Neutrophil (primary cell): ENCODE results near the gene IQSEC1.
A peak's percentile ranks its signal among the peaks of the same experiment; 100 is the strongest.

Source experiments
- H3K27ac ChIP-seq: fragments of 200-600 bp; sonication (generic); 2 replicates; pipeline ENCODE4 v1.5.1; 2016; ENCODE audit warnings: mild to moderate bottlenecking, moderate library complexity
- H3K27me3 ChIP-seq: fragments of 200-600 bp; sonication (generic); 2 replicates; pipeline ENCODE4 v1.6.0; 2016; ENCODE audit warnings: mild to moderate bottlenecking
- H3K36me3 ChIP-seq: fragments of 200-600 bp; sonication (generic); 2 replicates; pipeline ENCODE4 v1.5.1; 2017
- H3K4me1 ChIP-seq, 2 experiments: fragments of 200-600 bp in 1 of 2; sonication (generic) in 1 of 2; 1 replicate in 1 of 2; 2 replicates in 1 of 2; pipeline versions ENCODE4 v1.5.1 to v1.6.1; 2013 to 2016; ENCODE audit warnings: low read depth in 1 of 2, low read length in 1 of 2, mild to moderate bottlenecking in 1 of 2, moderate library complexity in 1 of 2; ENCODE audit not compliant: control insufficient read depth in 1 of 2, insufficient read depth in 1 of 2
- H3K4me3 ChIP-seq, 2 experiments: fragments of 200-600 bp in 1 of 2; sonication (generic) in 1 of 2; 1 replicate in 1 of 2; 2 replicates in 1 of 2; pipeline ENCODE4 v1.5.1; 2013 to 2016; ENCODE audit warnings: low read depth in 1 of 2, low read length in 1 of 2, mild to moderate bottlenecking in 1 of 2, moderate library complexity in 1 of 2
- H3K9me3 ChIP-seq: fragments of 200-600 bp; sonication (generic); 2 replicates; pipeline ENCODE4 v1.5.1; 2016
- CTCF ChIP-seq: fragments of 200-600 bp; sonication (generic); IDR thresholded peaks from 2 replicates; pipeline ENCODE4 v1.5.1; 2016; ENCODE audit warnings: antibody characterized with exemption

The IQSEC1 gene

GRCh38 chr3:12997387-12997786, 75.8 kb downstream of the IQSEC1 start:
- H3K4me1 ChIP-seq: peaks cover 87 to 89% of the 10 kb centered on the region in 2 experiments

GRCh38 chr3:12996181-12996506, 77.1 kb downstream of the IQSEC1 start:
- Histone ChIP-seq H3K9me3 (no peaks in the 10 kb centered on the region), H3K4me3 (peak overlapping the region; percentile 83 to 91), H3K27me3 (peaks cover 15% of the 10 kb centered on the region), H3K27ac (peak overlapping the region; percentile 98), H3K4me1 (peaks cover 86 to 89% of the 10 kb centered on the region in 2 experiments), H3K36me3 (peaks cover 45% of the 10 kb centered on the region)
- no peak for TF ChIP-seq CTCF

More at GRCh38 chr3:12997387-12997786, 75.8 kb downstream of the IQSEC1 start:
- no peaks in the 10 kb centered on the region for H3K9me3 ChIP-seq
- peaks cover 44% of the 10 kb centered on the region for H3K36me3 ChIP-seq
- H3K27me3 ChIP-seq: peaks cover 11% of the 10 kb centered on the region
- H3K27ac ChIP-seq: peak overlapping the region; percentile 98
- peak overlapping the region in 1 of 2 experiments; percentile 83 for H3K4me3 ChIP-seq
- TF ChIP-seq CTCF: no peak

- peaks cover 15% of the 10 kb centered on the region for H3K27me3 ChIP-seq
- no peak for TF ChIP-seq CTCF
These were observed 77.6 kb downstream of the IQSEC1 start for GRCh38 chr3:12995389-12996180.

GRCh38 chr3:12994607-12995388, 78.4 kb downstream of the IQSEC1 start:
- TF ChIP-seq CTCF: peak; percentile 96
- H3K27me3 ChIP-seq: peaks cover 15% of the 10 kb centered on the region
- peak overlapping the region; percentile 98 for H3K27ac ChIP-seq
- peak overlapping the region; percentile 83 to 91 for H3K4me3 ChIP-seq
- peaks cover 86 to 89% of the 10 kb centered on the region in 2 experiments for H3K4me1 ChIP-seq
- H3K9me3 ChIP-seq: no peaks in the 10 kb centered on the region
- peaks cover 52% of the 10 kb centered on the region for H3K36me3 ChIP-seq

More at GRCh38 chr3:12995389-12996180, 77.6 kb downstream of the IQSEC1 start:
- Histone ChIP-seq H3K4me1 (peaks cover 86 to 89% of the 10 kb centered on the region in 2 experiments), H3K9me3 (no peaks in the 10 kb centered on the region), H3K27ac (peak overlapping the region; percentile 98), H3K36me3 (peaks cover 46% of the 10 kb centered on the region), H3K4me3 (peak overlapping the region; percentile 83 to 91)

- no peak for TF ChIP-seq CTCF
- H3K27me3 ChIP-seq: peaks cover 15% of the 10 kb centered on the region
- H3K36me3 ChIP-seq: peaks cover 57% of the 10 kb centered on the region
- H3K4me1 ChIP-seq: peaks cover 86 to 89% of the 10 kb centered on the region in 2 experiments
- H3K4me3 ChIP-seq: peak overlapping the region; percentile 83 to 91
- H3K9me3 ChIP-seq: no peaks in the 10 kb centered on the region
- peak overlapping the region; percentile 98 for H3K27ac ChIP-seq
These were observed 78.9 kb downstream of the IQSEC1 start for GRCh38 chr3:12994357-12994606.
